Stimulated activated CD4-positive, alpha-beta T cell treated with anti-CD3 and anti-CD28 coated beads, Interleukin-12 subunit alpha, Interleukin-12 subunit beta, amount 100 ng/mL, for 24 hours (primary cell): ENCODE measurements around the gene SIRT7.

Experiments used
- DNase-seq, 2 experiments: peaks; one replicate each; pipeline ENCODE4 v3.0.0-alpha.2; 2020; ENCODE audit warnings: low read depth in 2 of 2

SIRT7 gene

DNA sequence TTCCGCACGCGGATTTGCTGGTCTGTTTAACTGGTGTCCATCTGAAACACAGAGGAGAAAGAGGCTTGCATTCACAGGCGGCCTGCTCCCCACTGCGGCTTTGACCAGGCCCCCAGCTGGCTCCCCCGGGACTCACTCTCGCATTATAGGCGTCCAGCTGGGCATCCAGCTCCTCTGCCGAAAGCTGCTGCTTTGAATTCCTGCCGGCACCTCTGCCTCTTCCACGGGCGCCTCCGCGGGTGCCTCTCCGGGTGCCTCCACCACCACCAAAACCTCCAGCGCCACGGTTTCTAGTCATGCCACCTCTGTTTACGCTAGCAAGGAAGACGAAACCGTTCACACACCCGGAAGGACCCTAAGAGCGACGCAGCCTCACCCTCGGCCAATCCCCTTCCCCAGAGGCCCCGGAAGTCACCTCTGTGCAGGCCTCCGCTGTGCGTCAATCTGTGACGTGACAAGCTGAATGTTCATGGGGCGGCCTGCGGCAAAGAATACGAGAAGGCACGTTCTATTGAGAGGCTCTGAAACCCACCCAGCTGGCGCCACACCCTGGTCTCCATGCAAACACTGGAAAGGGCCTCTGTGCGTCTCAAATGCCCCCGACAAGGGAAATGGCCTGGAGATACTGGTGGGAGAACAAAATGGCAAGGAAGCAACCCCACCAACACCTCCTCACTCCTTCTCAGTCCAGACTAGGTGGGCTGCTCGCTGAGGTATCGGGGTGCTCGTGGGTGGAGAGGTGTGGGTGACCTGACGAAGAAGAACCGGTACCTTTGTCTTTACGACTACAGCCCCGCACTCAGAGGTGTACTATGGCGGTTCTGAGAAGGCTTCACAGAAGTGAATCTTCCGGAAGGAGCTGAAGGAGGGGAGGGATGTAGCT is 29.6 kb downstream of the SIRT7 start:
- no peak for DNase-seq

DNA sequence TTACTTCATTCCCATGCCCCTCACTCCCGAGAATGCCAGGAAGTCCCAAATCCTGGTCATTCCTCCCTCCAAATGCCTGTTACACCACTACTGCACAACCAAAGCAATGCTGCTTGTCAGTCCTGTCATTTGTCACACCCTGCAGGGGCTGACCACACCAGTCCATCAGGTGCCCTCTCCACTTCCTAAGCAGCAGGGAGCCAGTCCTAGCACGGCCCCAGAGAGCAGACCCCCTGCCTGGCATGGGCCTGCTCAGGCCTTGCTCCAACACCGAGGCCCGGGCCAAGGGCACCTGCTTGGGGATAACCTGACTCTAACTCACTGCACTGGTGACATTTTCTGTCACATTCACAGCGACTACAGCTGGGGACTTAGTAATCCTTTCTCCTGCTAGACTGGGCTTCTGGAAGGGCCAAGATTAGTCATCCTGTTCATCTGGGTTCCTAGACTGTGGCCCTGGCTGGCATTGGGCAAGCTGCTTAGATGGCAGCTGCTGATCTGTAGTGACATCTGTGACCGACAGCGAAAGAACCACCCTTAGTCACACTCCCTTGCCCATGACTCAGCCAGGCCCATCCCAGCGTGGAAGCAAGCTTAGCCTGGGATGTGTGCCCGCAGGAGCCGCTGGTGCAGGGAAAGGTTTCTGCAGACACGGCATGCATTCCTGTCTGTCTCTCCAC is 32.0 kb downstream of the SIRT7 start:
- DNase-seq, result no peak

DNA sequence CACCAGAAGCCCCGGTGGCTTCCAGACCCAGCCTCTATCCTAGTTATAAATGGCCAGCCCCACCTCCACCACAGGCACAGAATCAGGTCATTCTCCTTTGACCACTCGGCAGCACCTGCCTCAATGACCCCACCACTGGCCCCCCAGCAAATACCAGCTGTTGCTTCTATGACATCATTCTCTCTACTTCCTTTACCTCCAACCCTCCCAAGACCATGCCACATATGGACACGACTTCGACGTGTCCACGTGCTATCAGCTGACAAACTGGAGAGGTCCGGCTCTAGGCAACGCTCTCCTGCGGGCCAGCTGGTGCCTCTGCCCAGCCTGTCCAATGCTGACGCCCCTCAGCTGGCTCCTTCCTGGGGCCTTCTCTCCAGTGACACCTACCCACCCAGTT is 32.5 kb downstream of the SIRT7 start:
- DNase-seq, result no peak

DNA sequence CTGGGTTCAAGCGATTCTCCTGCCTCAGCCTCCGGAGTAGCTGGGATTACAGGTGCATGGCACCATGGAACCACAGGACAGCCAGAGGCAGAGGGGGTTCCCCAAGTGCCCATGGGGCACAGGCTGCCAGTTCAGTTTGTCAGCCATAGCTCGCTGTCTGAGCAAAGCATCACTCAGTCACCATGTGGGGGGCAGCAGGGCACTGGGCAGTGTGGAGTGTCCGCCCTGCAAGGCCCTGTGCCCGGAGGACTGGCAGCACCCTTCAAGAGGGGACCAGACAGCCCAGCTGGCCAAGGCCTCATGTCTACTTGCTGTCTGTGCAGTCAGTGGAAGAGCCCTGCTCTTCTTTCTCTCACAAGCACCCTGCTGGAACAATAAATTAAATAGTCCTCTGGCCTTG is 33.0 kb downstream of the SIRT7 start:
- no peak for DNase-seq

DNA sequence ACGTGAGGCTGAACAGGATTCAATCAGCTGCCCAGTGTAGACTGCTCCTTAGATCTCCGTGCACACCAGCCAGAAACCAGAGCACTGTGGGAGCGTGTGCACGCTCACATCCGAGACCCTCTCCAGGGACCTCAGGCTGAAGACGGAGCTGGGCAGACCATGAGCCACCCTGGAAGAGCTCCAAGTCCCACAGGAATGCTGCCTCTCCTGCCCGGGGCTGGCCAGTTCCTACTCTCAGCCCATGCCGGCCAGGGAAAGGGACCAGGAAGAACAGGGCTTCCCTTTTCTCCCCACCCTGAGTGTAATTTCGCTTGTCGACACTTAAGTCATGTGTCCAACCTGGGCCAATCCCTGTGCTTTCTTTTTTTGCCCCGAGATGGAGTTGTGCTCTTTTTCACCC is 33.5 kb downstream of the SIRT7 start:
- DNase-seq, result no peak

DNA sequence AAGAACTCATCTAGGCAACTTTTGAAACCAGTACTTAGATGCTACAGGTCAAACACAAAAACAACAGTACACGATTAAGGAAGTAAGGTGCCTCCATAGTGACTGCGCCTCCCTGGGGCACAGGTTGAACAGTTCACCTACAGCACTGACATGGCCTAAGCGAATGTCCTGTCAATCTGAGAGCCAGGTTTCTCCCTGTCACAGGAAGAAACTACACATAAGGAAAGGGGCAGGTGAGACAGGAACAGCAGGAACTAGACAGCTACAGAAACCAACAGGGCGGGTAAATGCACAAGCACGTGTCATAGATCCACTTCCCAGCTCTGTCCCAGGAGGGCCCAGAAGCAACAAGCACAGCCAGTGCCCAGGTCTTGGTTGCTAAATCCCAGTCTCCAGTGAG is 38.9 kb downstream of the SIRT7 start:
- DNase-seq, result no peak

DNA sequence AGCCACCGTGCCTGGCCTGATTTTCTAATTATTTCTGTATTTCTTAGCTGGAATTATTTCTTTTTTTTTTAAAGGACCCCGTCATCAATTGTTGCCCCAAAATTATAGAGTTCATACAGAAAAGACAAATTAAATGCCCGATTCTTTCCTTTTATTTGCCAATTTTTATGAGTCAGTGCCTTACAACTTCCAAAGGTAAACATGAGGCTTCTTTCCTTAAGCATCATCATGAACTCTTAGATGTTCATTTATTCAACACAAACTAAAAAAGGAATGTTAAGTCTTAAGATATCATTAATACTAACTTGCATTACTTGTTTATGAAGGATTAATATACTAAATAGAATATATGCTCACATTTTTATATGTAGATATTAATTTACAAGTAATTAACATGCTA is 39.7 kb downstream of the SIRT7 start:
- DNase-seq, result no peak

DNA sequence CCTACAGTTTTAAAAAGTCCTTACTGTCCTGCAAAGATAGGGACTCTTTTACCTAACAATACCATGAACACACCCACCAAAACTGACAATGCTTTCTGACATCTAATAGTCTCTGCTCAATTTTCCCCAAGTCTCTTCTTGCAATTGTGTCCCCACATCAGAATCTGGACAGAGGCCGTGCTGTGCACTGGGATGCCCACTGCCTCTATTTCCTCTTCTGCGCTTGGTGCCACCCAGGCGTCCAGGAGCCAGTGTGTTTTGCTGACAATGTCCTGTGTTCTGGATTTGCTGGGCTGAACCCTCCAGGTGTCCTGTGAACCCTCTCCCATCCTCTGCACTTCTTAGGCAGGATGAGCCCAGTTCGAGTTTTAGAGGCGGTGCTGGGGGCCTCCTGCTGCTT is 40.4 kb downstream of the SIRT7 start:
- no peak for DNase-seq

DNA sequence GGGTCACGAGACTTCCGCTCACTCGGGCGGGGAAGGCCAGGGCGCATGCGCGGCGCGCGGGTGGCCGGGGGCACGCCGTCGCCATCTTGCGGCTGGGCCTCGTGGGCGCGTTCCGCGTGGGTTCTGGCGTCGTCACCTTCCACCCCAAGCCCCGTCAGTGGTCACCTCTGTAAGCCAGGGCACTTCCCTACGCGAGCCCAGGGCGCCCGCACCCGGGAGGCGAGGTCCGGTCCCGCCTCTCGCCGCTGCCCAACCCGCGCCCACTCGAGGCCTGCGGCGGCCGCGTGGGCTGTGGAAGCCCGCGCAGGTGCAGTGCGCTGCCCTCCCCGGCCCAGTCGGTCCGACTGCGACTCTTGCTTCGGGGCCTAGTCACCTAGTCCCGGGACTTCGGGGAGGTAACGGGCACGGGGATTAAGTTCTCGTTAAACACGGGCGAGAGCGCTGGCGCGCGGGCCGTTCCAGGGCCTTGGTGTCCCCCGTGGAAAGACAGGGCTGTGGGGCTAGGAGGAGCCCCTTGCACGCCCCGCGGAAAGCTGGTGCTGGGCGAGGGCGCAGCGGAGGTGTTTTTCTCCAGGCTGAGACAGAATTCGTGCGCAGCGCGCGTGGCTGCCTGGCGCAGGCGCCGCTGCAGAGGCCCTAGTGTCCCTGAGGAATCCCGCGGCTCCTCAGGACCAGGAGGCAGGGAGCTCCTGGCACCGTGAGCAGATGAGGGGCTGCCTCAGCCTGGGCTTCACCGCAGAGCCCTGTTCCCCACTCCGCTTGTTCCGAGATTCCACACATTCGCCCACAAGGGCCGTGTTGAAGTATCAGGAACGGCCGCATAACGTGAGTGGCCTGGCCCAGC is 46.4 kb downstream of the SIRT7 start:
- DNase-seq, result peak; percentile 92 to 95

DNA sequence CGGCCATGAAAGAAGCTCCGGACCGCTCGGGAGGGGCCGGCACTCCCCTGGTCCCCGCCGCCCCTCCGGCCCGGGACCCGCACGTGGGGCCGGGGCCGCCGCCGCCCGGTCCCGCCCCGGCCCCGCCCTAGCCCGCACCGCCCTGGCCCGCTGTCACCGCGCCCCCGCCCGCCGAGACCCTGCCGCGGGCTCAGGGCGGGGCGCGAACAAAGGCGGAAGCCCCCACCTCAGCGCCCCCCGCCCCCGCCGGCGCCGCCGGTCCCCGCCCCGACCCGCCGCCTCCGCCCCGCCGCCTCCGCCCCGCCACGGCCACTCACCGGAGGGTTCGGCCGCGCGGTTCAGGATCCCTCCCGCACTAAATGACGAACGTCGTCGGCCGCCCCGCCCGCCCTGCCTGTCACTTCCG is 47.0 kb downstream of the SIRT7 start, which contains the start of gene ARHGDIA:
Gene ARHGDIA, minus strand, starts transcription at position 357 of the 406 bp plus-strand sequence. CDS start 1,407 bp downstream, outside the sequence.
- DNase-seq, result no peak

DNA sequence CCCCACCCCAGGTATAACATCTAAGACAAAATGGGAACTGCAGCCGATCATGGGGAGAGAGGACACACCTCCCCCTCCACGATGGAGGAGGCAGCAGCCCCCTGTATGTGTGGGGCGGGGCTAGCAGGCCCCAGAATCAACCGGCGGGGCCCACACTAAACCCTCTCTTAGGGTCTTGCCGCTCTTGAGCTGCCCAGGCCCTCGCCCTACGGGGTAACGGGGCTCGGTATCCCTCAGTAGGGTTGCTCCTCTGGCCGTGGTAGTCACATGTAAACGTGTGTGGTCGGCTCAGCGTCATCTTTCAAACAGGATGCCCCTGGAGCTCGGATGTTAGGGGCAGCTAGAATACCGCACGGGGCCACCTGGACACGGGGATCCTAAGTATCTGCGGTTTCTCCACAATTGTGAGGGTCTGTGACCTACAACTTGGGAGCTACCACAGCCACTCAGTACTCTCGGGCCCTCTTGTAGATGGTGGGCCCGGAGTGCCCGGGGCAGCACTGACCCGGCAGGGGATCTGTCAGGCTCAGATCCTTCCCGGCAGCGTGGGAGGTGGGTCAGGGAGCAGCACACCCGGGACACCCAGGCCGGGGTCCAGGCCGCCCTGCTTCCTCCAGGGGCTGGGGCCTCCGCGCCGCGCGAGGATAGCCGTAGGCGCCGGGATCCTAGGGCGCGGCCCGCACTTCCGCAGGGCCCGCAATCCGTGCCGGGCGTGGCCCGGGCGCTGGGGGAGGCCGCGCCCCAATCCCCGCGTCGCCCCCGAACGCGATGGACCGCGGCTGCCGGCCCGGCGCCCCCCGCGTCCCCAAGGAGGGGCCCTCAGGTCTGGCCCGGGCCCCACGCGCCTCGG is 47.6 kb downstream of the SIRT7 start:
- DNase-seq, result no peak

DNA sequence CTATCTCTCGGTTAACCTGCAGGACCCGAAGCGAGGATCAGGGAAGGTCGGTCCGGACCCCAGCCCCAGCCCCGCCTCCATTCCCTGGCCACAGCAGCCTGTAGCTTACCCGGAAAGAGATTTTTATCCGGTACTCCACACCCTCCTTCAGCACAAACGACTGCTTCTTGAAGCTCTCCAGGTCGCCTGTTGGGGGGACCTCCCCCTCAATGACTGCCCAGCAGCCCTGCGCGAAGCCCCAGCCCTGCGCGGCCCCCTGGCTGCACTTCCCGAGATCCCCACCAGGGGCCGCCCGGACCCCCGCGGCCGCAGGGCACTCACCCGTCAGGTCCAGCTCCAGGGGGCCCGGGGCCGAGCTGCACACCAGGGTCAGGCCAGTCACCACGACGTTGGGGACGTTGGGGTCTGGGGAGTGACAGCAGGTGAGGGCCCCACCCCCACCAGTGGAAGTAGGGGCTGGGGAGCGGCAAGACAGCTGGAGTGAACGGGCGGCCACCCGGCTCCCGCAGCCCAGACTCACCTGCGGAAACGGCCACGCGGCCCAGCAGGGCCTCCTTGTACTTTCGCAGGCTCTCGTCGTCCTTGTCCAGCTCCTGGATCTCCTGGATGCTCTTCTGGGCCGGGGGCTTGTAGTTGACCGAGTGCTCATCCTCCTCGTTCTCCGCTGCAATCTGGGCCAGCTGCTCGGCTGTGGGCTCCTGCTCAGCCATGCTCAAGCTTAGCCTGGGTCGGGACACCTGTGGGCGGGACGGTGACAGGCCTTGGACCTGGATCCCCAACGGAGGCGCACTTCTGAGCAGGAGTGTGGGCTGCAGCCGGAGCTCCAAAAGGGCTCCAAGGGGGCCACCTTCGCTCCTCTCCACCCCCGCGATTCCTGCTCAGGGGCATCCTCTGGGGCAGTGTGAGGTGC is 48.5 kb downstream of the SIRT7 start:
- DNase-seq, result no peak

DNA sequence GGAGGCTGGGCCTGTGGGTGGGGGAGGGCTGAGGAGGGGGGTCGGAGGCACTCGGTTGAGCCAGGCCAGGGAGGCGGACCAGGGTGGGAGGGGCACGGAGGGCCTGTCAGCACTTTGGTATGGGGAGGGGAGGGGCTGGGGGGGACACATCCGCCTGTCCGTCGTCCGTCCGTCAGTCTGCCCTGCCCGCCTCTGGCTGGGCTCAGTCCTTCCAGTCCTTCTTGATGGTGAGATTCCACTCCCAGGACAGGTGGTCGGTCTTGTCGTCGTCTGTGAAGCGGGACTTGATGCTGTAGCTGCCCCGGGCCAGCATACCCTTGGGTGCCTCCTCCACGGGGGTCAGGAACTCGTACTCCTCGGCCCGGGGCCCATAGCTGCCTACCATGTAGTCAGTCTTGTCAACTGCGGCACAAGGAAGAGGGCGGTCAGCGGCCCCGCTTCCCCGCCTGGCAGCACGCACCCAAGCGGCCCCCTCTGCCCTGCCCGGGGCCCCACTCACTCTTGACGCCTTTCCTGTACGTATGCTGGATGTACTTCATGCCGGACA is 49.2 kb downstream of the SIRT7 start:
- no peak for DNase-seq

DNA sequence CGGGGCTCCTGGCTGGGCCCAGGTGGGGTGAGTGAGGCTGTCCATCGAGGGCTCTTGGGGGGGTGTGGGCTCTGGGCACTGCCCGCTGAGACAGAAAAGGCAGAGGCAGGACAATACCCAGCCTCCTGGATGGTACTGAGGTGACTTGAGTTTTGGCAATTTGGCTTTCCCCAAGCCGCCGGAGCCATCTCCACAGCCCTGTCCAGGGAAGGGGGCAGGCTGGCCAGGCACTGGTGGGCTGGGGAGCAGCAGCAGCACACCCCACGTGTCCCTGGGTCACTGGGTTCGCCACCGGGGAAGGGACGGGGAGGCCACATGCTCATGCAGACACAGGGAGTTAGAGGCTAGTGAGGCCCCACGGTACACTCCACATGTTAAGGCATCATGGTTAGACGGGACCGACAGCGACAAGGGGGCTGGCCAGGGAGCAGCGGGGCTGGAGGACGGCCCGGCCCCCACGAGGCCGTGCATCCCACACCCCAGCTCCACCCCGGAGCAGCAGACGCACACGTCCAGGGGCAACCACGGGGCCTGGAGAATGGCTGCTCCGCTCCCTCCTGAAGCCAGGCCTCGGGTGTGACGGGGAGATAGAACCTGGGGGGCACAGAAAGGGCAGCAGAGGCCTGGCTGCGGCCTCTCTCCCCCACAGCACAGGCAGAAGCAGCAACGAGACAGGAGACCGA is 49.8 kb downstream of the SIRT7 start:
- DNase-seq, result no peak

DNA sequence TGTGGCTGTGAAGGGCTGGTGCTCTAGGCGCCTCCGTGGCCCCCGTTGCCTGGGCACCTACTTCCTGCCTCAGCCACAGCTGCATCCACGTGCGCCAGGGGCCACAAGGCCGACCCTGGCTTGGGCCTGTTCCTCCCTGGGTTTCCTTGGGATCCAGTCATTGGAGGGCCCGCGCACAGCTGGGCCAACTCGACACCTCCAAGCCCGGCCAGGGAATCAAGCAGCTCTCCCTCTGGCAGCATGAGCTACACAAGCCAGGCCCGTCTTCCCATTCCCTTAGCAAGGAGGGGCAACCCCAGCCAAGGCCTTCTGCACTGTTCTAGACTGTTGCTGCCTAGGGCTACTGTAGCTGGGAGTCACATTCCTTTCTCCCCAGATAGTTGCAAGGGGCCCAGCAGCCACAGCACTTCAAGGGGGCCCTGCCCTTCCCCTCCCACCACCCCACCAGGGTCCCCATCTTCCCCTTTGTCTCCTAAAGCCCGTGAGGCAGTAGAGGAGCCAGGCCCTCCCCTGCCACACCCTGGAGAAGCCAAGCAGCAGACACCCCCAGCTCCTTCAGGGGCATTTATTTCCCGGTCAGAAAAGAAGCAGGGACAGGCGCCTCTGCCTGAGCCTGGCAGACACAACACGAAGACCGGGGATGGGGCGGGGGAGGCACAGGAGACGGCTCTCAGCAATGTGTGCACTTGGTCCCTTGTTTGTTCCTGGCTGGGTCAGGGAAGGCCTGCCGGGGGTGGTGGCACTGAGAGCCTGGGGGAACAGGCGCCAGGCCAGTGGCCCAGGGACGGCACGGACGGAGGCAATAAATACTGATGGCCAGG is 50.6 kb downstream of the SIRT7 start:
- DNase-seq, result peak in 1 of 2 experiments; percentile 43

DNA sequence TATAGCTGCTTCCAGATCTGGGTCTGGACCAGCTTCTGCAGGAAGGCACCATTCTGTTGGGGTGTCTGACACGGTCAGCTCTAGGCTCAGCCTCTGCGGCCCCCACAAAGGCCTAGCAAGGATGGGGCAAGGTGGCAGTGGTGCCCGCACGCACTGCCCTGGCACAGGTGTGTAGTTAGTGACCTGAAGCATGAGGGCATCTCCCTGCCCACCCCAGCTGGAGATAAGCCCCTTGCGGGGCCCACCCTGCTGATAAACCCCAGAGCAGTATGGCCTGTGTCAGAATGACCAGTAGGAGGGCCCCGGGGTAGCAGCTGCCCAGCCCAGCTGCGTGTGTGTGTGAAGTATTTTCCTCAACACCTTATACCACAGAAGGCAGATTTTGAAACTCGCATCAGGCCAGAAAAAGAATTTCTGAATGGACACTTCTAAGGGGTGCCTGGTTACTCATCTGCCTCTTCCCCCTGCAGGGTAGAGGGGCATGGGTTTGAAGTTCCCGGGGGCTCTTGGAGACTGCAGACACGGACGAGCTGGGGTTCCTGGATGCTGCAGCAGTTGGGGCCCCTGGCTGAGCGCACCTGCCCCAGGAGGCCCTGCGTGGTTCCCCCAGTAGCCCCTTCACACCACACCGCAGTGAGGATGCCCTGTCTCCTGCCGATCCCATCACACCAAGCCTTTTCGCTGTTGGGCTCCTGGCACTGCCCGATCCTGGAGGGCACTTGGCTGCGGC is 51.4 kb downstream of the SIRT7 start:
- no peak for DNase-seq

DNA sequence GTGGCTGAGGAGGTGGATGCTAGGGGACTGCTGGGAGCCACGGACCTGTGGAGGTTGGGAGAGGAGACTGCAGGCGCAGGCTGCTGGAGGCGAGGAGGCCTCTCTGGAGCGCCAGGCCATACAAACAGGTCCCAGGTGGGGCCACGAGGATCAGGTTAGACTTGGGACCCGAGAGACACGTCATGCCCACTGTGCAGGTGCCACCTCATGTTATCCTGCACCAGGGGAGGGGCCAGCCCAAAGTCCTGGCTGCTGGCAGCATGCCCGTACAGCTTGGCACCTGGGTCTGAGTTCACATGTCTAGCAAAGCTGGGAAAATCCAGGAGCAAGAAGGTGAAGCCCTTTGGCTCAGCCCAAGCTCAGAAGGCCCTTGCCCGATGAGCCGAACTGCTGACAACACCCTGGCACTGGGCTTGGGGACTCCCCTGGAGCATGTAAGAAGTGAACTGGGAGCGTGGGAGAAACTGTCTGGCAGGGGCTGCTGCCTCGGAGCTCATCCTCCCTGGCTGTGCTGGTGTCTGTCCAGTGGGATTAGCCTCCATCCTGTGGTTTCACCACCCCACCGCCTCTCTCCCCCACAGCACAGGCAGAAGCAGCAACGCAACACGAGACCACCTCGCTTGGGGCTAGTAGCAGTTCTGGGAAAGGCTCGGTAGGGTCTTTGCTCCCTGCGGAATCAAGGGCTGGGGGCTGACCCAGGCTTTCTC is 52.1 kb downstream of the SIRT7 start:
- no peak for DNase-seq
